DOHH2 (cell line): ENCODE results near the gene GPR171.

ENCODE experiments used
- CTCF ChIP-seq: fragments of 200-600 bp; sonication (generic); IDR thresholded peaks from one replicate; pipeline ENCODE4 v1.5.1; 2014; ENCODE audit warnings: antibody characterized with exemption, mild to moderate bottlenecking, low read depth, low read length; ENCODE audit not compliant: poor library complexity, severe bottlenecking
- EZH2phosphoT487 ChIP-seq: fragments of 200-600 bp; sonication (generic); IDR thresholded peaks from 2 replicates; pipeline ENCODE4 v1.6.1; 2017; ENCODE audit warnings: borderline replicate concordance, mild to moderate bottlenecking, antibody characterized with exemption, low read length, moderate library complexity, mixed read lengths

GRCh38 chr3:151226825-151227224 is 23.8 kb upstream of the GPR171 start:
- TF ChIP-seq EZH2phosphoT487 (no peak), CTCF (no peak)
